ENCODE data around the gene ENOX1.

ENOX1 gene

DNA sequence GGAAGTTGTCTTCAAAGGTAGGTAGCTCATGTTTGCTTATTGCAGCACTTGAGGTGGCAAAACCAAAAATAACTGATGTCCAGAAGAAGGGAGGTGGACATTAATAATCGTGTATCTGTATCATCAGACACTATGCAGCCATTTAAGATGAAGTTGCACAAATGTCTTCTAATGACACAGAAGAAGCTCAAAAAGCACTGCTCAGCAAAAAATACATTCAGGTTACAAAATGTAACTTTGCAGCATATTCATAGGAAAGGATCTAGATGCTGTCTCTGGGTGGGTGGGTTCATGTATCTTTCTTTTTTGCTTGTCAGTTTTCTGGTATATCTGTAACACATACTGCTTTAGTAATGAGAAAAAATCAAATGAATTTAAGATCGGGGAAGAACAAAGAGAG is 515.6 kb downstream of the ENOX1 start:
- no peak for DNase-seq

DNA sequence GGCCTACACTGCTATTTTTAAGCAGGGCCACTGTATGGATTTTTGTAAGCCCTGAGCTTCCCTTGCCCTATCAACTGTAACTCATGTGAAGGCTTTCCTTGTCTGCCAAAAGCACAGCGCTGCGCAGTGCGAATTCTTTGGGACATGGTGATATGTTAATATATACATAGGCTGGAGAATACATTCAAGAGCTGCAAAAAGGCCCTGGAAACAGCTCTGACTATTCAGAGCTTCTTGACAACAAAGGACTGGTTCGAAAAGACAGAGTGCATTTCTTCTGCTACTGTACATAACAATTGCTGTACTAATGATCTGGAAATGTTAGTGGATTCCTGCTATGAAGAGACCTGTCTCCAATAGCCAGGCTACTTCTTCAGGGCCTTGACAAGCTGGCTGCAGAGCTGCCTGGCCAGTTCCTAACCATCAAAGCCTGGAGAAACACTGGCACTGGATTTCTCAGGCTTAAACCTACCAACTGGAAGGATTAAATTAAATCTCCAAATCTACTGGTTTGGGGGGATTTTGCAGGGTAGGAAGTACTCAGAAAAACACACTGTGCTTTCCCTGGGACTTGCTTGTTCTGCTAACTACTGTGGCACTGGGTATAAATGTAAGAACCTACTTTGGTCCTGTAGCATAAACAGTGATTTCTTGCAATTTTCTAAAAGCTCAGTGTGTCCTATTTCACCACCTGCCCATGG is 516.5 kb downstream of the ENOX1 start:
- no peak for DNase-seq

DNA sequence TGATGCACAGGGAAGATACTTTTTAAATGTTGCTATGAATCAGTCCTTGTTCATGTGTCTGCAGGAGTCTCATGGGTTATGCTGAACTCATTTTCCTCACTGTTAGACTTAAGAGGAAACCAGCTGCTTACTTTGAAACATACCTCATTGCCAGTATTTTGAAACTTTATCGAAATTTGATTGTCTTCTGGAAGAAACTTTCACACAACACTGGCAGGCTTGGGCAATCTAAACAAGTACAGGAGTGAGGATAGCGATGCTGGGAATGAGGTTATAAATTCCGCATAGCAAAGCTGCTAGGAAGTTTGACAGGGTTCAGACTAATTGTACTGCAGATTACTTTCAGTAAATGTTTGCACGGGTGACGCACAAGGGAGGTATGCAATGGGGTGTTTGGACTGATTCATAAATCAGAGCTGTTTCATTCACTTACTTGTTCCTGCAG is 517.7 kb downstream of the ENOX1 start:
- peak; percentile 97 for DNase-seq

DNA sequence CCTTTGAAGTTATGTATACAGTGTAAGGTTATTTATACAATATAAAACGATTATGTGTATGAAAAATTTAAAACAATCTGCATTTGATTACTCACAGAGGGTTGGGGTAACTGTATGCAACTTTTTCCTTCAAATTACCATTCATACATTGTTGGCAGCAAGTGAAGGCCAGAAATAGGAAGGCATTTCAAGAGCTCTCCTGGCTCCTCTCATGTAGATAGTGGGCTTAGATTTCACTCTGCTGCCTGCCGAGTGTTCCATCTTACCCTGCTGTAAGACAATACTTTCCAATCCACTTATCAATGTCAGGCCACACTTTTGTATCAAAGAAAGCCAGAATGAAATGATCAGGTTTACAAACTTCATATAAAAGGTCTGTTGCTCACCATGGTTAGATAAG is 518.1 kb downstream of the ENOX1 start:
- peak; percentile 50 for DNase-seq

DNA sequence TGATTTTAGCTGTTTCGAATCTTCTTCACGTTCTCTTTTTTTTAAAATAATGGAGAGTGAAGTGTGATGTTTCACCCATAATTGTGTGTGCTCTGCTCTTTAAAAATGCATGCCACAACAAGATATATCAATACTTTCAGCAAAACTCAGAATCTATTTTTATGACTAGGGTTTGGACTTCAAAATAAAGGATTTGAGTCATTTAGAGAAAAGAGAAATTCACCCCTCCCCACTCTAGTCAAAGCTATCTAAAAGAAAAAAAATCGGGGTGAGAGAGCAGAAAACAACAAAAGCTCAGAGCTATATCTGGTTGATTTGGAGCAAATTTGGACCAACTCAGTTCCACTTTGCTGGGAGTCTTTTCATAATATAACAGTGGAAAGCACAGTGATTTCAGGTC is 518.9 kb downstream of the ENOX1 start:
- DNase-seq = no peak

DNA sequence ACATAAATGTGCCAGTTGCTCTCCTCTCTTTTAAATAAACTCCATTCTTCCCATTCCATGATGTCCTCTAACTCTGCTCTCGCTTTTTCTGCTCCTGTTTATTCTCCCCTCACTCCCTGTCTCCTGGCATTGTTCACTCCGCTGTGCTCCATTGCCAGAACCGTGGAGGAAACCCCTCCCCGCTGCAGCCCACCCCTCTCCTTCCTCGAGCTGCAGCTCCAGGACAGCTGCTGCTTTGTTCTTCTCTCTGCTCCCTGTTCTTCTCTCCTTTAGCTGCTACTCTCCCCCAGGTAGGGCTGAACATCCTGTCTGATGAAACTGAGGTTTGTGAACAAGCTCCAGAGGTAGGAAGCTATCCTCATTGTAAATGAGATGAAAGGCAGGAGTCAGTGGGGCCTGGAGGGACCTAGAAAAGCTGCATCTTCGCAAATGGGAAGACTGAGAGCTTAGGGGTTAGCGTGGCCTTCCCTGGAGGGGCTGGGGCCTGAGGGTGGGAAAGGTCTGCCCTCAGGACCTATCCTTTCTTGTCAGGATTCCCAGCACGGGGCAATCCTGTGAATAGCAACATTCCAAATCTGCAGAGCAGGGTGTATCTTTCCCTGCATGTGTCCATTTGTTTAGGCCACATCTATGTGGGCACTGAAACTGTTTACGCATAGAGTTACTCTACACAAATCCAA is 519.7 kb downstream of the ENOX1 start:
- DNase-seq = no peak

DNA sequence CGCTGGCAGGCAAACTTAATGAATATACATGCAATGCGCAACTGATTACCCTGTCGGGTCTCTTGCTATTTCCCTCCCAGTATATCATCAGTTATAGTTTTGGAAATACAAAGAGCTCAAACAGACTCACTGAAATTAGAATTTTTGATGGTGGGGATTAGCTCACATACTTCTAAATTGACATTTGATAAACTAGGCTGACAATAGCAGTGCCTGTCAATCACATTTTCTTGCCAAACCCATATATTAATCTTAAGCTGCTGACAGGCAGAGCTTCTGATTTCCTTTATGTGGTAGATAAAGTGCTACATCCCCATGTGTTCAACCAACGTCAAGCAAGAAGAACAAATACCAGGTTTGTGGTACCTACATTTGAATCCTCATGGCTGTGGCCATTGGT is 521.7 kb downstream of the ENOX1 start:
- DNase-seq = no peak

DNA sequence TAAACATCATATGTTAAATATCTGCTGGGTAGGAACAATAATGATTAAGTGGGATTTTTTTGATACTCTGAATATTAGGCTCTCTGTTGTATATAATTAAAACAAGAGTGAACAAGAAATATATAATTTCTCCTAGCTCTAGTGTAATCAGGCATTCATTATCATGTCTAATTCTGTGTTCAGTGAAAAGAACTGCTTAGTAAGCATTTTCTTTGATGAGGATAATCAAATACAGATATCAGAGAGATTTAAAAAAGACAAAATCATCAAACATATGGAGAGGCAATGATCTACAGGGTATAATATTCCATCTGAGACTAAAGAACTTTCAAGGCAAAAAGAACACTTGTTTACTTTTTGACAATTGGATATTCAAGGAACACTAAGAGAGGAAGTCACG is 522.3 kb downstream of the ENOX1 start:
- no peak for DNase-seq

DNA sequence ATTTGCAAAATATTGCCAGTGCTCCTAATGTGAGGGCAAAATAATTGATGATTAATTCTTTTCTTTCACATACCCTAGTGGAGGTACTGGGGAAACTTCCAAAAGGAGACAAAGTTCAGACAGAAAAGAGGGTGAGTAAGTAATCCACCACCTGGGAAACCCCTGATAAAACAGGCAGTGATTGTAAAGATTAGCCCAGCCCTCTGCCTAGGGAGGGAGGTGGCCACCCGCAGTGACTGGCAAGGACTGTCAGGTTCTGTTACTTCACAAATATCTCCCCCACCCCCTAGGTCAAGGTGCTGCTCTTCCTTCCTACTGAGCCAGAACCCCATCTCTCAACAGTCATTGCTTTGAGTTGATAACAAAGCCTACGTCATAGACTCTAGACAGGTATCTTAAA is 523.7 kb downstream of the ENOX1 start:
- no peak for DNase-seq

DNA sequence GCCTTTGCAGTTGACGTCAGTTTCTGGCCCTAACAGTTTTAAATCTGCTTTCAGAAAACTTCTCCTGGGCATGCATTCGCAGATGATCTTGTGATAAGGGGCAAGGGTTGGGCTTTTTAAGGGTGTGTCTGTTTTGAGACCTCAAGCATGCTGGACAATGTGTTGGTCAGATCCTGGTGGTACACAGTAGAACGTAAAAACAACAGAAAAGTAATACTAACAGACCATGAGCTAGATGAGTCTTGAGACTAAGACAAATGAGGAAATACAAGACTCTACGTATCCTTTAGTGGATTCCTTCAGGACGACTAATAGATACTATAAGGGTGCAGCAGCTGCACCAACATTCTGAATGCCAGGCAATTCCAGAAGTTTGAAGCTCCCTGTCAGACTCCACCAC is 525.8 kb downstream of the ENOX1 start:
- DNase-seq = peak; percentile 84

DNA sequence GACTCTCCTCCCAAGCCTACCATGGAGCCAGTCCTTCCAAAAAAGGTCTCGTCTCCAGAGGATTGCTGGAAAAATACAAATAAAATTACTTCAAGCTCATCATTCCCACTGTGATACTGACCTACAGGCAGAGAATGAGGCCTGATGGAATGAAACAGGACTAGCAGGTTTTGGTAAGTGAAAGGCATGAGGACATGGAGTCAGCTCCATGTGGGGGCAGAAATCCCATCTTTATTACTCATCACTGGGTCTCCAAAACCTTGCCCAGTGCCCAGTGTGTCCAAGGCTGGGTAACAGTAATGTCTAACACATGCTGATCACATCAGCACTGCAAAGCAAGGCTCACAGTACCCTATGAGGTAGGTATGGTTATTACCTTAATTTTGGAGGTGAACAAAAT is 528.0 kb downstream of the ENOX1 start:
- peak; percentile 33 for DNase-seq

DNA sequence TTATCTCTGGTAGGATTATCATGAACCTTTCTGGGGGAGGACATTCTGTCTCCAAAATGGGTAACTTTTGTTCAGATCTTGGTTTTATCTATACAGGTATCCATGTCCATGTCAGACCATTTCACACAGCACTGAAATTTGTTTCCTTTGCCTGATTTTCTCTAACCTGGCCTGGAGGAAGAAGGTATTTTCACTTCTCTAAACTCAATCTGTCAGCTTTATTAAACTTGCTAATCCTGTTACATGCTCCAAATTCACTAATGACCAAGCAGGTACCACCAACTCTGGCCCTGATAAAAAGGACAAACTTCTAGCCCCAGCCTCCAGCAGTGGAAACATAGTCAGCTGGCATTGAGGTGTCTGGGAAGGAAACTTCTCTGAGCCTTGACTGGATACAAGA is 529.0 kb downstream of the ENOX1 start:
- no peak for DNase-seq

DNA sequence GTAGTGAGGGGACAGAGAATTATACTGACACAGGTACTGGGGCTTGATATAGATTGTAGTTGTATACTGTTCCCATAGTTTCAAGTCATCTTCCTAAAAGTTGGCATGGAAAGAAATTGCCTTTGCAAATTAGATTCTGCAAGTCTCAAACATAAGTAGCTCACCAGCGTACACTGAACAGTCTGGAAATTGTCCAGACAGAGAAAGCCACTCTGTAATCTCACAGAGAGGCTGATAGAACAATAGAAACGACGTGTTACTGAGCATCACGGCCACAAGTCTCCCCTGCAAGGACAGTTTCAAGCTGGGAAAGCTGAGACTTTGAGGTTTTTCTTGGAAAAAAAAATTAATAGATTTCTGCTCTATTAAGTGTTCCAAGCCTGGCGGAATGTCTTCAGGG is 534.8 kb downstream of the ENOX1 start:
- no peak for DNase-seq

DNA sequence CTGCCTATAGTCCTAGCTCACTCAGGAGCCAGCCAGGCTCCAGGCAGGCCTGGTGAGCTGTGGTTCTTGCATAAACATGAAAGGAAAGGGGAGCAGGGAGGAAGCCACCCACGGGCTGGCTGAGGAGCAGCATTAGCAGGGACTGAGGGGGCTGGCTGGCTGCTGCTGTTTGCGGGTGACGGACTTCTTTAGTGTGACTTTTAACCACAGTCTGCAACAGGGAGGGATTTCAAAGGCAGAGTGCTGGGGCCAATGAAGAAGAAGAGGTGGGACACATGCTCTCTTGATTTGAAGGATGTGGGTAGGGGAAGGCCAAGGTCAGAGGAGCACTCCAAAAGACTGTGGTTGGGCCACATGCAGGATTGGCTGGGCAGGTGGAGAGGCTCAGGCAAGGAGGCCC is 540.4 kb downstream of the ENOX1 start:
- peak; percentile 40 for DNase-seq

DNA sequence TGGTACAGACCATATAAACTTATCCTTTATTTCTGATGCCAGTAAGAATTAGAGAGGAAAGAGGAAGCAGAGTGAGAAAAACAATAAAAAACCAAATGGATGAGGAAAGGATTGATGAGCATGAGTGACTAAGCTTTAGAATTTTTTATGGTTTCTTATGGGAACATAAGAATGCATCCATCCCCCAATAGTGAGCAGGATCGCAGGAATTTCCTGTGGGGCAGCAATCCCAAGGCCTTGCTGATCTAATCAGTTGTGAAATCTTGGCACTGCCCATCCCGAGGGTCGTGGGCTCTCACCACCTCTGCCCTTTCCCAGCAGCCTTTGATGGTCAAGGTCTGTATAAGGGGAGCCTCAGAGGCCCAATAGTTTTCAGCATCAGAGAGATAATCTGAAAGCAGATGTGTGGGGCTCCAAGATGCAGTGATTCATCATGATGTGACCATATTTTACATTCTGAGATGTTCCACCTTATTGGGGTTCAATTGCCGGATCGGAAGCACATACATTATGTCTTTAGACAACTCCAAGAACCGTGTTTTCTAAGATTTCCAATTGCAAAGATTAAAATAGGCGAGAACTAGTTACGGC is 541.3 kb downstream of the ENOX1 start:
- peak; percentile 94 for DNase-seq

DNA sequence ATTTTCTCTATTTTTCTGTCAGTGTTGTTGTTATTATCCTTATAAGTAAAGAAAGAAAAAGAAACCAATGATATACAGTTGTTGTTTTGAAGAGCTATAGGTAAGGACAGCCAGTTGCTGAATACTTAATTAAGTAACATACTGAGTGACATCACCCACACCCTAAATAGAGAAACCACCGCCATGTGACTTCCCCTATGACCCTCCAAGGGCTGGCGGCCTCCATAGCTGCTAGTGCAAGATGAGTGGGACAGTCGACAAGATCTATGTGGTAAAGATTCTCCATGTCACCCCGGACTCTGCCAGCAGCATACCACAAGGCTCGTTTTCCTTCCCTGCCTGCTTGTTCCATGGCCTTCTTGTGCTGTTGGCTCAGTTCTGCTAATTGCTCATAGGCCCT is 542.3 kb downstream of the ENOX1 start:
- DNase-seq = no peak

DNA sequence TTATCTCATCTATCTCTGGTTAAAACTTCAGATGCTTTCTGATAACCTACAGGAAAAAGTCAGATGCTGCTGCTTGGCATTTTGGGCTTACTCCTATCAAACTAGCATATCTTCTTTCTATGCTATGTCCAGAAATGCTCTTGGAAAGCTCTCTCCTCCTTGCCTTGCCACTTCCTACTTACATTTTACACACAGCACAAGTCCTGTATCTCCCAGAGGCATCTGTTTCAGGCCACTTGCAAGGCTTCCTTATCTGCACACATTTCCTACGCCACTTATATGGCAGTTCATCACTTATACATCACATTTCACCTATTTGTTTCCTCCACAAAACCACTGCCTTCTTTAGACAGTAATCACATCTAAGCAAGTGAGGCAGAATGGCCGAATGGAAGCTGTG is 543.1 kb downstream of the ENOX1 start:
- no peak for DNase-seq

DNA sequence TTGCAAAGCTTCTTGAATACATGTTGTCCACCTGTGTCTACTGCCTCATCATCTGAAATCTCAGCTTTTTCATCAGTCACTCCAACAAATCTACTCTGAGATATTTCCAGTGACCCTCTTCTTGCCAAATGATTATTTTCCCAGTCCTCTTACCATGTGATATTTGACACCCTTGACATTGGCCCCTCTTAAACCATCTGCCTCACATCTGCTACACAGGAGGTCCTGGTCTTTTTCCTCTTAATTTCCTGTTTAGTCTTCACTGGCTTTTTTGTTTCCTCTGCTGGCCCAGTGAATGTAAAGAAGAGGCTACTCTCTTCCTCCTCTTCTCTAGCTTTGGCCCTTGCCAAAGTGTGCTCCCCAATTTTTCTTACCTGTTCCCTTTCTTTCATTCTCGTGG is 544.7 kb downstream of the ENOX1 start:
- no peak for DNase-seq

DNA sequence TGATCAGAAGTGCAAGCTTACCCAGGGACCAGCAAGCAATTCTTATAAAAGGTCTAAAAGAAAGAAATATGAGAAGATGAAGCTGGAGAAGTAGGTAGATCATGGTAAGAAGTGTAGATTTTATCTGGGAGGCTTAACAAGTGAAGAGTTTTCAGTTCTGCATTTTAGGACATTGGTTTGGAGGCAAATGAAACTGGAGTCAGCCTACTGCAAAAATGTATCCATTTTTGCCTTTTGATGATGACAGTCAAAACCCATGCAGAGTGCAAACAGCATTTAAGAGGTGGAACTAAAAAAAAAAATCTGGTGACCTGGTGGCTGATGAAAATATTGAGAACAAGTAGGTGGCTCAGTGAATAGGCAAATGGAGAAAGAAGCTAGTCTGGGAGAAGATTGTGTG is 546.5 kb downstream of the ENOX1 start:
- DNase-seq = no peak

DNA sequence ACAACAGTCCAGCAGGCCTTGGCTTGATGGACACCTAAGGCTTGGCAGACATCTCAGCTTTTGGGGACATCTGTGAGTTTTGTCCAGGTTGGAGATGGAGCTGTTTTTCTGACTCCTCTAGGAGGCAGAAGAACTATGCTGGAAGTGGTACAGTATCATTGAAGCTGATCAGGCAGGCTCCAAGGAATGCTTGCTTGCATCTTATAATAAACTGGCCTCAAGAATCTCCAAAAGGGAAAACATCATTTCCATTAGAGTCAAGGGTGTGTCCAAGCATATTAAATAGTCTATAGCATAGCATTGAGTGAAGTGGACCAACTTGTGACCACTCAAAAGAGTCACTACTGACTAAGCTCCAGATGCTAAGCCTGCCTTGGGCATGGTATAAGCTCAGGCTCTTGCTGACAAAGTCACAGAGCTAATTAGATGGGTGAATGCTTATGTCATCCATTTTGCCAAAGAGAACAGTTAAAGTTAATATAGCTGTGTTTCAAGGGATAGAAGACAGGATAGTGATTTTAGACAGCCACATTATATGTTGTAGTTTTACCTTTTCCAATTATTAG is 547.4 kb downstream of the ENOX1 start:
- DNase-seq = no peak

DNA sequence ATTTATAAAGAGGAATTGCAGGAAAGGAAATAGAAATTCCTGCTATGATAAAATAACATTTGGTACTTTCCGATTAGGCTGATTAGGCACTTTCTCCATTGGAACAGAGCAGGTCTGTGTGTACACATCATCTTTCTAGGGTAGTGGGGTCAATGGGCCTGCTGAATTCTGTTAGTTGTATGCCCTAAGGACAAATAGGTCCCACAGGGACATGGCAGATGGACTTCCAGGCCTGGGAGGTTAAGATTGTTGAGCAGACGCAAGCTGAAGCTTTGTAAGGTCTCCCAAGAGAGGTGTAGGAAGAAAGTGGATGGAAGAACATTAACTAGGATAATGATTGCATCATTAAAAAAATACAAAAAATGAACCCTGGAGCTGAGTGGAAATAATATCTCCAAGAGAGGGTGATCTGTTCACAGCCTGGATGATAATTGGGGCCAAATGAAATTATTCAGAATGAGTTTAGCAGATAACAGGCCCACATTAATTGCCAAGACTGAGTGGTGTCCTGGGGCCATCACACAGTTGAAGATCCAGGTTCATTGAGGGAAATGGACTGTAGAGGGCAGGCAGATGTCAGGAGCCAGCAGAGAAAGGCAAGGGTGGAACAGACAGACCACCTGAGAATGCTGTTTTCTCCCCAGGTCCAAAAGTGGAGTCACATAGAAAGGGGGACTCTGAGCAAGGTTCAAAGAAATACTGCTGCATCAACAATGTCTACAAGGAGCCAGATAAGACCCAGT is 548.3 kb downstream of the ENOX1 start:
- no peak for DNase-seq

DNA sequence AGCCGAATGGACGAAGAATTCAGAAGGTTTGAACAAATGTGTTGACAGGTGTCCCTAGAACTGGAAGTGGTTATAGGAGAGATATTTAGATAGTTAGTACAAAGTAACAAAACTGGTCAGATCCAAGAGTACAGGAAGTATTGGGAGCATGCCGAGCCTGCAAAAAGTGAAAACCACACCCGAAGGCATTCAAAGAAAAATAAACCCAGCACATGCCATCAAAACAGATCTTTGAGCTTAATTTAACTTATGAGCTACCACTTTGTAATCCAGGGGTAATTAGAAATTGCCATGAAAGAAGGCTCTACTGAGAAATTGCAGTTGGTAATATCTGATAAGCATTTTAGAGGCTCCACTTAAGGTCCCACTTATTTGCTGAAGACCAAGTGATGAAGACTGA is 549.2 kb downstream of the ENOX1 start:
- no peak for DNase-seq

DNA sequence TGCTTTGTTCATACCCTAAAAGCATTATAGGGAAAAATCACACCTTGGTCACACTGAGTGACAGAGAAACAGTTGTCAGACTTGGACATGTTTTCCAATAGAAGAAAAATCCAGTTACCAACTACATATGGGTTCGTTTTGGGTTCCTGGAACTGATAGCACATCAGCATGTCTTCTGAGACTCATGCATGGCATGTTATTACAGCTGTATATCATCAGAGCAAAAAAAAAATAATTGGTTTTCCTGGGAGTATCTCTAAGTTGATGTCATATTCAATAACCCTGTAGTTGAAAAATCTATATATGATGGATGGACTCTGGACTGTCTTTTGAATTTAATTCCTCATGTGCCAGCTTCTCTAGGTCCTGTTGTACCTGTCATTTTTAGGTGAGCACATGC is 551.7 kb downstream of the ENOX1 start:
- DNase-seq = peak; percentile 28

All from fibroblast of skin of right biceps (primary cell).